ENCODE results near the gene KAZN.
"Not testable (repeated sequence)": the region's sequence is repeated elsewhere in the genome, so short reads cannot be mapped to it uniquely, and the experiment has no call there.

The KAZN gene

GRCh38 chr1:14598498-14599182 is at the start of gene KAZN:
Gene KAZN (plus strand): TSS chr1:14598685.
- no peak for DNase-seq (ENCODE audit: low read depth)

GRCh38 chr1:14549897-14550620 is 48.4 kb upstream of the KAZN start:
- no peak for DNase-seq (ENCODE audit: low read depth)

- no peak for DNase-seq (ENCODE audit: low read depth)
Measured at GRCh38 chr1:14551386-14551785, 47.1 kb upstream of the KAZN start.

GRCh38 chr1:14552246-14552965 is 46.1 kb upstream of the KAZN start:
- DNase-seq (ENCODE audit: low read depth): no peak

- no peak for DNase-seq (ENCODE audit: low read depth)
Measured at GRCh38 chr1:14553711-14554110, 44.8 kb upstream of the KAZN start.

GRCh38 chr1:14555091-14555490 is 43.4 kb upstream of the KAZN start:
- DNase-seq (ENCODE audit: low read depth): no peak

- no peak for DNase-seq (ENCODE audit: low read depth)
Measured at GRCh38 chr1:14561014-14561693, 37.3 kb upstream of the KAZN start.

GRCh38 chr1:14565090-14565489 is 33.4 kb upstream of the KAZN start:
- DNase-seq (ENCODE audit: low read depth): no peak

- no peak for DNase-seq (ENCODE audit: low read depth)
Measured at GRCh38 chr1:14567056-14567455, 31.4 kb upstream of the KAZN start.

GRCh38 chr1:14567903-14568302 is 30.6 kb upstream of the KAZN start:
- DNase-seq (ENCODE audit: low read depth): no peak

- DNase-seq (ENCODE audit: low read depth): no peak
Measured at GRCh38 chr1:14568716-14569355, 29.6 kb upstream of the KAZN start.

- no peak for DNase-seq (ENCODE audit: low read depth)
Measured at GRCh38 chr1:14570514-14570913, 28.0 kb upstream of the KAZN start.

GRCh38 chr1:14571810-14572767 is 26.4 kb upstream of the KAZN start:
- DNase-seq (ENCODE audit: low read depth): no peak

GRCh38 chr1:14572861-14573260 is 25.6 kb upstream of the KAZN start:
- DNase-seq (ENCODE audit: low read depth): no peak

GRCh38 chr1:14576155-14576554 is 22.3 kb upstream of the KAZN start:
- DNase-seq (ENCODE audit: low read depth): no peak

- DNase-seq (ENCODE audit: low read depth): no peak
Measured at GRCh38 chr1:14577261-14577660, 21.2 kb upstream of the KAZN start.

GRCh38 chr1:14578156-14578555 is 20.3 kb upstream of the KAZN start:
- DNase-seq (ENCODE audit: low read depth): no peak

- not testable (repeated sequence) for DNase-seq (ENCODE audit: low read depth)
Measured at GRCh38 chr1:14580295-14580694, 18.2 kb upstream of the KAZN start.

- DNase-seq (ENCODE audit: low read depth): no peak
Measured at GRCh38 chr1:14580986-14581385, 17.5 kb upstream of the KAZN start.

- no peak for DNase-seq (ENCODE audit: low read depth)
Measured at GRCh38 chr1:14583788-14584187, 14.7 kb upstream of the KAZN start.

GRCh38 chr1:14585728-14586127 is 12.8 kb upstream of the KAZN start:
- DNase-seq (ENCODE audit: low read depth): no peak
